NCI-H1048 (cell line): ENCODE data around the gene FAM216B.

Source experiments
- DNase-seq: peaks from one replicate; lab custom pipeline; 2025; lab: John Stamatoyannopoulos, UW

The FAM216B gene

GRCh38 chr13:42834946-42835345, 53.6 kb downstream of the FAM216B start:
- no peak for DNase-seq

DNA sequence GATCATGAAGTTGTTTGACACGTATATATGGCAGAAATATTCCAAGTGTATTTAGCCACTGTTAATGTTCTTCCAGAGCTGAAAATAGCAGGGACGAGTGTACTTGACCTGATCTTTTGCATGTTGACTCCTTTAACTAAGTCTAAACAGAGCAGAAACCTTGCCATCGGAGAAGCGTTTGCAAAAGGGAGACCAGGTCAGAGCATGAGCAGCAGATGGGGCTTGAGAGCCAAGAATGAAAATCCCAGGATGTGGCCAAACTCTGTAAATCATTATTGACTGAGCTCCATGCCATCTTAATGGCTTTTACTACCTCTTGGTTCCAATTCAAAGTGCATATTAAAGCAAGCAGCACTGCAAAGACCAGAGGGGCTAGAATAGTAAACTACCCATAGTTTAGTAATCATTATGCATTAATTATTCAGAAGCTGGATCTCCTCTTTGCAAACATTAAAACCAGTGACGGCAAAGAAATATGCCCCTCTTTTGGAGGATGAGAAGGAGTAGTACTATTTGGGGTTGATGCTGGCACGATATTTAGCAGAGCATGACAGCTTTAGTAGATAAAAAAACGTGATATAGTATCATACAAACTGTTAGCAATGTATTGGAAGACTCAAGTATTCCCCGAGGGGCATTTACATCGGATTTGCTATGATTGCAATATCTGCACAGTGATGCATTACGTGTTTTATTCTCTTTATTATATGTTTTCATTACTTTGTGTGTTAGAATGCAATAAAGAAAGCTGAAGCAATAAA, 55.7 kb downstream of the FAM216B start:
- no peak for DNase-seq
